Transverse colon (tissue), 4 donors: ENCODE results near the gene RAMP3. TPM values are rescaled to one million over a fixed set of nuclear protein-coding genes. Genes with fewer than 3 reads are reported as not detected.

Experiments used
- DNase-seq: peaks from one replicate; pipeline ENCODE4 v3.0.0-alpha.2; 2019
- H3K27ac ChIP-seq, 4 donors: fragments of 200-600 bp; sonication (generic); 2 replicates each; pipeline ENCODE4 v1.5.1; 2016 to 2018; ENCODE audit warnings: inconsistent platforms in 4 of 4
- H3K27me3 ChIP-seq: fragments of 200-600 bp; sonication (generic); 2 replicates; pipeline ENCODE4 v1.5.1; 2017; ENCODE audit warnings: inconsistent platforms
- H3K36me3 ChIP-seq, 4 donors: fragments of 200-600 bp; sonication (generic); 2 replicates each; pipeline ENCODE4 v1.5.1; 2017 to 2019; ENCODE audit warnings: inconsistent platforms in 4 of 4
- H3K4me1 ChIP-seq, 4 donors: fragments of 200-600 bp; sonication (generic); 2 replicates each; pipeline ENCODE4 v1.5.1; 2017 to 2020; ENCODE audit warnings: inconsistent platforms in 4 of 4
- H3K4me3 ChIP-seq, 4 donors: fragments of 200-600 bp; sonication (generic); 1 replicate in 1 of 4; 2 replicates in 3 of 4; pipeline versions ENCODE4 v1.5.1 to v1.6.1; 2017 to 2019; ENCODE audit warnings: inconsistent platforms in 4 of 4
- H3K9me3 ChIP-seq, 2 donors: fragments of 200-600 bp; sonication (generic); 2 replicates each; pipeline ENCODE4 v1.5.1; 2017 to 2019; ENCODE audit warnings: inconsistent platforms in 2 of 2
- CTCF ChIP-seq, 5 experiments: fragments of 200-600 bp in 3 of 5; fragments of 450-650 bp in 2 of 5; sonication (generic) in 3 of 5; IDR thresholded peaks; 1 replicate in 2 of 5; 2 replicates in 3 of 5; pipeline ENCODE4 v1.5.1; 2016 to 2017; ENCODE audit warnings: antibody characterized with exemption in 5 of 5, inconsistent platforms in 3 of 5, mild to moderate bottlenecking in 2 of 5, moderate library complexity in 1 of 5
- EP300 ChIP-seq: sonication (generic); formaldehyde crosslinking; IDR thresholded peaks from one replicate; pipeline ENCODE4 v1.6.1; 2017; ENCODE audit warnings: antibody characterized with exemption, low read depth
- POLR2A ChIP-seq: fragments of 450-650 bp; IDR thresholded peaks from one replicate; pipeline ENCODE4 v1.6.1; 2016; ENCODE audit warnings: antibody characterized with exemption, mild to moderate bottlenecking, moderate library complexity
- POLR2AphosphoS5 ChIP-seq, 3 donors: sonication (generic); formaldehyde crosslinking; IDR thresholded peaks; one replicate each; pipeline ENCODE4 v1.6.1; 2016; ENCODE audit warnings: antibody characterized with exemption in 3 of 3
- WGBS, 2 donors: methylation state at CpG; one replicate each; pipeline ENCODE4 v1.1.5; 2018; ENCODE audit warnings: low coverage in 1 of 2; 5-methylcytosine and 5-hydroxymethylcytosine counted together
- in situ Hi-C, 4 donors: fragments of 200-750 bp; cut with MboI; loops; one replicate each; pipeline versions ENCODE4 v1.15.0 to v1.15.1; 2017; ENCODE audit warnings: low sequenced_read_pairs in 3 of 4, low pct_ligation_motif_present in 1 of 4, low pct_unique_long_range_greater_than_20kb in 1 of 4
- intact Hi-C: fragments of 100-400 bp; cut with DNase I; formaldehyde crosslinking; loops from one replicate; pipeline ENCODE4 v1.15.1; 2023; ENCODE audit warnings: low total_unique reads
- total RNA-seq, 4 donors: library from RNA; depleted of rRNA; stranded (reverse); fragments of >200 nt; gene quantifications; one replicate each; pipeline ENCODE4 v1.1.0, GENCODE V29; 2016

The RAMP3 gene
- total RNA-seq, 4 donors from 2014 or later = 6.4 to 25.1 (median 15.2) TPM

GRCh38 chr7:45132708-45133320 lies 24.8 kb upstream of the RAMP3 start:
- H3K27ac ChIP-seq = no peak overlapping the region
- no peaks in the 10 kb centered on the region for H3K36me3 ChIP-seq
- peaks cover 0 to 9% (median 2%) of the 10 kb centered on the region in 4 donors for H3K4me1 ChIP-seq
- TF ChIP-seq POLR2AphosphoS5 (IDR thresholded peaks at IDR 0.05) (no peak), CTCF (IDR thresholded peaks at IDR 0.05) (no peak), POLR2A (no peak), EP300 (no peak)
- H3K9me3 ChIP-seq = no peaks in the 10 kb centered on the region
- 82 to 83% methylated on average over 1 to 8 of the region's 8 CpGs for WGBS, 2 donors
- intact Hi-C loops (loop anchor here (10.0 kb wide), 1 partner anchor 158 kb away; the partner anchor contains the start of gene MYO1G), in situ Hi-C loops (loop anchor here in 2 of 4 donors (10.0 to 25.0 kb wide), 3 partner anchors 168 to 278 kb away; no protein-coding TSS in a partner anchor)
- DNase-seq = no peak
- H3K4me3 ChIP-seq = no peak overlapping the region
- no peaks in the 10 kb centered on the region for H3K27me3 ChIP-seq

- H3K4me1 ChIP-seq = peaks cover 0 to 9% (median 2%) of the 10 kb centered on the region in 4 donors
- H3K27ac ChIP-seq = no peak overlapping the region
- no peaks in the 10 kb centered on the region for H3K36me3 ChIP-seq
- intact Hi-C loops = loop anchor here (10.0 kb wide), 1 partner anchor 159 kb away; the partner anchor contains the start of gene MYO1G
- in situ Hi-C loops = loop anchor here in 2 of 4 donors (10.0 to 25.0 kb wide), 3 partner anchors 169 to 279 kb away; no protein-coding TSS in a partner anchor
- H3K27me3 ChIP-seq = no peaks in the 10 kb centered on the region
- TF ChIP-seq CTCF (IDR thresholded peaks at IDR 0.05) = no peak
- TF ChIP-seq POLR2A = no peak
- TF ChIP-seq POLR2AphosphoS5 (IDR thresholded peaks at IDR 0.05) = no peak
- TF ChIP-seq EP300 = no peak
- no peak overlapping the region for H3K4me3 ChIP-seq
- no peak for DNase-seq
- no peaks in the 10 kb centered on the region for H3K9me3 ChIP-seq
- WGBS, 2 donors = 94% methylated on average over 4 of the region's 4 CpGs; no CpG with 5 or more reads in 1 of the 2 donors
These were observed 24.2 kb upstream of the RAMP3 start for GRCh38 chr7:45133352-45133751.

- peaks cover 0 to 9% (median 2%) of the 10 kb centered on the region in 4 donors for H3K4me1 ChIP-seq
- no peak overlapping the region for H3K4me3 ChIP-seq
- intact Hi-C loops = loop anchor here (10.0 kb wide), 1 partner anchor 159 kb away; the partner anchor contains the start of gene MYO1G
- H3K9me3 ChIP-seq = no peaks in the 10 kb centered on the region
- no peak overlapping the region for H3K27ac ChIP-seq
- no peak for DNase-seq
- no peak for TF ChIP-seq EP300
- no peak for TF ChIP-seq POLR2A
- no peak for TF ChIP-seq CTCF (IDR thresholded peaks at IDR 0.05)
- no peak for TF ChIP-seq POLR2AphosphoS5 (IDR thresholded peaks at IDR 0.05)
- in situ Hi-C loops = loop anchor here in 2 of 4 donors (10.0 to 25.0 kb wide), 3 partner anchors 169 to 279 kb away; no protein-coding TSS in a partner anchor
- H3K27me3 ChIP-seq = no peaks in the 10 kb centered on the region
- WGBS, 2 donors = 93% methylated on average over 6 of the region's 7 CpGs; no CpG with 5 or more reads in 1 of the 2 donors
- no peaks in the 10 kb centered on the region for H3K36me3 ChIP-seq
These were observed 23.7 kb upstream of the RAMP3 start for GRCh38 chr7:45133877-45134276.
